ENCODE data around the gene DZANK1.

DZANK1 gene

DNA sequence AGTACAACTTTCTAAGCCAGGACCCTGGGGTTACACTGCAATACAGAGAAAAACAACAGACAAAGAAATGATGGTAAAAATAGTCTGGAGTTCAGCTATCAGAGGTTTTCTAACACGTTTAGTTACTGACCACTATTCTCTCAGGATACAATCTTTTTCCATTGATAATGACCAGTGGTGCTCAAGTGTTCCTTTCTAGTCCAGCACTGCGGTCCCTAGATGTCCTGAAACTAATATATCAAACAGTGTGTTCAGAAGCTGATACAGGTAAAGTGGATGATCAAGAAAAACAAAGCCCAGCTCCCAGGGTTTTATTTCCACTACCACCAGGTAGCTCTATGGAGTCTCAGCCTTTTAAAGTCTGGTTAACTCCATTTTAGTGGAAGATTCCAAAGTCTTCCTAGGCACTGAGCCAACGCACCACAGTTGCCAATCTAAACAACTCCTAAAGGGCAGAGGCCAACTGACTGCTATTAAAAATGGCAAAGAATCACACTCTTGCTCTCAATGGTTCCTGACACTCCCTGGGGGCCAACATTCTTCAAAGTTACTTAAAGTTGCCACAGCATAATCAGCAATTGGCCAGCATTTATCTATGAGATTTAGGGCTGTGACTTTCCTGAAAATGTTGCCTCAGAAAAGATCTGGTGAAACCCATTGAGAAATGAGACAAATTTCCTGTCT lies 38.2 kb downstream of the DZANK1 start (continued):
- no peak for TF ChIP-seq KLF17 (tag by site-specific recombination; IDR thresholded peaks at IDR 0.05)
- TF ChIP-seq, protein P1, sequence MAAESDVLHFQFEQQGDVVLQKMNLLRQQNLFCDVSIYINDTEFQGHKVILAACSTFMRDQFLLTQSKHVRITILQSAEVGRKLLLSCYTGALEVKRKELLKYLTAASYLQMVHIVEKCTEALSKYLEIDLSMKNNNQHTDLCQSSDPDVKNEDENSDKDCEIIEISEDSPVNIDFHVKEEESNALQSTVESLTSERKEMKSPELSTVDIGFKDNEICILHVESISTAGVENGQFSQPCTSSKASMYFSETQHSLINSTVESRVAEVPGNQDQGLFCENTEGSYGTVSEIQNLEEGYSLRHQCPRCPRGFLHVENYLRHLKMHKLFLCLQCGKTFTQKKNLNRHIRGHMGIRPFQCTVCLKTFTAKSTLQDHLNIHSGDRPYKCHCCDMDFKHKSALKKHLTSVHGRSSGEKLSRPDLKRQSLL (tag by site-specific recombination; IDR thresholded peaks at IDR 0.05), result no peak
- TF ChIP-seq, protein P2, sequence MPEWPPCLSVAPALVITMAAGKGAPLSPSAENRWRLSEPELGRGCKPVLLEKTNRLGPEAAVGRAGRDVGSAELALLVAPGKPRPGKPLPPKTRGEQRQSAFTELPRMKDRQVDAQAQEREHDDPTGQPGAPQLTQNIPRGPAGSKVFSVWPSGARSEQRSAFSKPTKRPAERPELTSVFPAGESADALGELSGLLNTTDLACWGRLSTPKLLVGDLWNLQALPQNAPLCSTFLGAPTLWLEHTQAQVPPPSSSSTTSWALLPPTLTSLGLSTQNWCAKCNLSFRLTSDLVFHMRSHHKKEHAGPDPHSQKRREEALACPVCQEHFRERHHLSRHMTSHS (tag by site-specific recombination; IDR thresholded peaks at IDR 0.05), result no peak
- TF ChIP-seq ZNF837 (tag by site-specific recombination; IDR thresholded peaks at IDR 0.05), result no peak
- TF ChIP-seq ZNF768 (tag by site-specific recombination; IDR thresholded peaks at IDR 0.05), result no peak
- no peak for TF ChIP-seq ZNF585B (tag by site-specific recombination; IDR thresholded peaks at IDR 0.05)
- TF ChIP-seq, protein P3, sequence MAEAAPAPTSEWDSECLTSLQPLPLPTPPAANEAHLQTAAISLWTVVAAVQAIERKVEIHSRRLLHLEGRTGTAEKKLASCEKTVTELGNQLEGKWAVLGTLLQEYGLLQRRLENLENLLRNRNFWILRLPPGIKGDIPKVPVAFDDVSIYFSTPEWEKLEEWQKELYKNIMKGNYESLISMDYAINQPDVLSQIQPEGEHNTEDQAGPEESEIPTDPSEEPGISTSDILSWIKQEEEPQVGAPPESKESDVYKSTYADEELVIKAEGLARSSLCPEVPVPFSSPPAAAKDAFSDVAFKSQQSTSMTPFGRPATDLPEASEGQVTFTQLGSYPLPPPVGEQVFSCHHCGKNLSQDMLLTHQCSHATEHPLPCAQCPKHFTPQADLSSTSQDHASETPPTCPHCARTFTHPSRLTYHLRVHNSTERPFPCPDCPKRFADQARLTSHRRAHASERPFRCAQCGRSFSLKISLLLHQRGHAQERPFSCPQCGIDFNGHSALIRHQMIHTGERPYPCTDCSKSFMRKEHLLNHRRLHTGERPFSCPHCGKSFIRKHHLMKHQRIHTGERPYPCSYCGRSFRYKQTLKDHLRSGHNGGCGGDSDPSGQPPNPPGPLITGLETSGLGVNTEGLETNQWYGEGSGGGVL (tag by site-specific recombination; IDR thresholded peaks at IDR 0.05), result 0 out of 2 replicates have a peak, but pooled peaks have one; percentile 12
- TF ChIP-seq ATF2 (tag by site-specific recombination; IDR thresholded peaks at IDR 0.05; ENCODE audit: low read depth), result no peak; the same call in 1 of the 2 replicates
- no peak for TF ChIP-seq ZNF621 (tag by site-specific recombination; IDR thresholded peaks at IDR 0.05)
- peak; percentile 53; the same call in 1 of the 2 replicates for TF ChIP-seq ZBTB8A (tag by site-specific recombination; IDR thresholded peaks at IDR 0.05)
- peak; percentile 98 for TF ChIP-seq ZSCAN30 (tag by site-specific recombination; IDR thresholded peaks at IDR 0.05)
- no peak for TF ChIP-seq ZNF184 (tag by site-specific recombination; IDR thresholded peaks at IDR 0.05)
- no peak for TF ChIP-seq ZNF311 (tag by site-specific recombination; IDR thresholded peaks at IDR 0.05; ENCODE audit: borderline replicate concordance)
- TF ChIP-seq FEZF1 (tag by site-specific recombination; IDR thresholded peaks at IDR 0.05), result peak; percentile 99
- peak; percentile 84; the same call in 1 of the 2 replicates for TF ChIP-seq WT1 (tag by site-specific recombination; IDR thresholded peaks at IDR 0.05)
- TF ChIP-seq ZNF624 (tag by site-specific recombination; IDR thresholded peaks at IDR 0.05), result no peak
- peak; percentile 17; the same call in 1 of the 2 replicates for TF ChIP-seq ZNF501 (tag by site-specific recombination; IDR thresholded peaks at IDR 0.05)
- TF ChIP-seq IKZF3 (tag by site-specific recombination; IDR thresholded peaks at IDR 0.05), result peak; percentile 59; the same call in 1 of the 2 replicates
- TF ChIP-seq EGR2 (tag by site-specific recombination; IDR thresholded peaks at IDR 0.05; ENCODE audit: low read depth), result no peak
- no peak for TF ChIP-seq REPIN1 (tag by site-specific recombination; IDR thresholded peaks at IDR 0.05; ENCODE audit: low read depth)
- peak; percentile 96 for TF ChIP-seq ZNF843 (tag by site-specific recombination; IDR thresholded peaks at IDR 0.05)
- TF ChIP-seq SP7 (tag by site-specific recombination; IDR thresholded peaks at IDR 0.05), result peak; percentile 20; the same call in 1 of the 2 replicates
- TF ChIP-seq, protein P4, sequence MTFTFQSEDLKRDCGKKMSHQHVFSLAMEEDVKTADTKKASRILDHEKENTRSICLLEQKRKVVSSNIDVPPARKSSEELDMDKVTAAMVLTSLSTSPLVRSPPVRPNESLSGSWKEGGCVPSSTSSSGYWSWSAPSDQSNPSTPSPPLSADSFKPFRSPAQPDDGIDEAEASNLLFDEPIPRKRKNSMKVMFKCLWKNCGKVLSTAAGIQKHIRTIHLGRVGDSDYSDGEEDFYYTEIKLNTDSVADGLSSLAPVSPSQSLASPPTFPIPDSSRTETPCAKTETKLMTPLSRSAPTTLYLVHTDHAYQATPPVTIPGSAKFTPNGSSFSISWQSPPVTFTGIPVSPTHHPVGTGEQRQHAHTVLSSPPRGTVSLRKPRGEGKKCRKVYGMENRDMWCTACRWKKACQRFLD (tag by site-specific recombination; IDR thresholded peaks at IDR 0.05), result no peak
- peak; percentile 20; the same call in 1 of the 2 replicates for TF ChIP-seq ZNF626 (tag by site-specific recombination; IDR thresholded peaks at IDR 0.05)
- TF ChIP-seq GFI1B (tag by site-specific recombination; IDR thresholded peaks at IDR 0.05), result peak; percentile 85
- TF ChIP-seq, protein P5, sequence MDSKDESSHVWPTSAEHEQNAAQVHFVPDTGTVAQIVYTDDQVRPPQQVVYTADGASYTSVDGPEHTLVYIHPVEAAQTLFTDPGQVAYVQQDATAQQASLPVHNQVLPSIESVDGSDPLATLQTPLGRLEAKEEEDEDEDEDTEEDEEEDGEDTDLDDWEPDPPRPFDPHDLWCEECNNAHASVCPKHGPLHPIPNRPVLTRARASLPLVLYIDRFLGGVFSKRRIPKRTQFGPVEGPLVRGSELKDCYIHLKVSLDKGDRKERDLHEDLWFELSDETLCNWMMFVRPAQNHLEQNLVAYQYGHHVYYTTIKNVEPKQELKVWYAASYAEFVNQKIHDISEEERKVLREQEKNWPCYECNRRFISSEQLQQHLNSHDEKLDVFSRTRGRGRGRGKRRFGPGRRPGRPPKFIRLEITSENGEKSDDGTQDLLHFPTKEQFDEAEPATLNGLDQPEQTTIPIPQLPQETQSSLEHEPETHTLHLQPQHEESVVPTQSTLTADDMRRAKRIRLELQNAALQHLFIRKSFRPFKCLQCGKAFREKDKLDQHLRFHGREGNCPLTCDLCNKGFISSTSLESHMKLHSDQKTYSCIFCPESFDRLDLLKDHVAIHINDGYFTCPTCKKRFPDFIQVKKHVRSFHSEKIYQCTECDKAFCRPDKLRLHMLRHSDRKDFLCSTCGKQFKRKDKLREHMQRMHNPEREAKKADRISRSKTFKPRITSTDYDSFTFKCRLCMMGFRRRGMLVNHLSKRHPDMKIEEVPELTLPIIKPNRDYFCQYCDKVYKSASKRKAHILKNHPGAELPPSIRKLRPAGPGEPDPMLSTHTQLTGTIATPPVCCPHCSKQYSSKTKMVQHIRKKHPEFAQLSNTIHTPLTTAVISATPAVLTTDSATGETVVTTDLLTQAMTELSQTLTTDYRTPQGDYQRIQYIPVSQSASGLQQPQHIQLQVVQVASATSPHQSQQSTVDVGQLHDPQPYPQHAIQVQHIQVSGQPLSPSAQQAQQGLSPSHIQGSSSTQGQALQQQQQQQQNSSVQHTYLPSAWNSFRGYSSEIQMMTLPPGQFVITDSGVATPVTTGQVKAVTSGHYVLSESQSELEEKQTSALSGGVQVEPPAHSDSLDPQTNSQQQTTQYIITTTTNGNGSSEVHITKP (tag by site-specific recombination; IDR thresholded peaks at IDR 0.05), result peak; percentile 91
- peak; percentile 69 for TF ChIP-seq ZNF580 (tag by site-specific recombination; IDR thresholded peaks at IDR 0.05)
- TF ChIP-seq ZNF677 (tag by site-specific recombination; IDR thresholded peaks at IDR 0.05), result no peak
- peak; percentile 90 for TF ChIP-seq ZIC2 (tag by site-specific recombination; IDR thresholded peaks at IDR 0.05)

All from HEK293 (cell line).